ENCODE data around the gene FBXW7. TPM values are rescaled to one million over a fixed set of nuclear protein-coding genes. Genes with fewer than 3 reads are reported as not detected.

FBXW7 gene
- total RNA-seq, 2 donors from 2014 or later, result 39.9 to 49.4 TPM

DNA sequence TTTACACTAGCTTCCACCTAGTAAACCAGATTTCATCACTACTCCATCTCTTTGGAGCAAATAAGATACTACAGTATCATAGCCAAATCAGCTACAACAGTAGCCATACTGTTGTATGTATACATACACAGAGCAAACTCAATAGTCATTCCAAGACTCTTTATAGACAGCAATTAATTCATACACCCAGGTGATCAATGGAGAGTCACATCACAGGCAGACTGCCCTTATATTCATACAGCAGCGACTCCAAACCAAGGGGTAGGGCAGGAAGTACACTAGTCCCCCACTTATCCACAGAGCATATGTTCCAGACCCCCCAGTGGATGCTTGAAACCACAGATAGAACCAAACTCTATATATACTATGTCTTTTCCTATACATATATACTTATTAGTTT, 76.6 kb downstream of the FBXW7 start:
- DNase-seq (ENCODE audit: low spot score), result no peak
- peaks cover 0 to 12% of the 10 kb centered on the region in 2 donors for H3K4me1 ChIP-seq
- H3K4me3 ChIP-seq, result no peak overlapping the region
- no peaks in the 10 kb centered on the region for H3K9me3 ChIP-seq
- TF ChIP-seq, protein P1, sequence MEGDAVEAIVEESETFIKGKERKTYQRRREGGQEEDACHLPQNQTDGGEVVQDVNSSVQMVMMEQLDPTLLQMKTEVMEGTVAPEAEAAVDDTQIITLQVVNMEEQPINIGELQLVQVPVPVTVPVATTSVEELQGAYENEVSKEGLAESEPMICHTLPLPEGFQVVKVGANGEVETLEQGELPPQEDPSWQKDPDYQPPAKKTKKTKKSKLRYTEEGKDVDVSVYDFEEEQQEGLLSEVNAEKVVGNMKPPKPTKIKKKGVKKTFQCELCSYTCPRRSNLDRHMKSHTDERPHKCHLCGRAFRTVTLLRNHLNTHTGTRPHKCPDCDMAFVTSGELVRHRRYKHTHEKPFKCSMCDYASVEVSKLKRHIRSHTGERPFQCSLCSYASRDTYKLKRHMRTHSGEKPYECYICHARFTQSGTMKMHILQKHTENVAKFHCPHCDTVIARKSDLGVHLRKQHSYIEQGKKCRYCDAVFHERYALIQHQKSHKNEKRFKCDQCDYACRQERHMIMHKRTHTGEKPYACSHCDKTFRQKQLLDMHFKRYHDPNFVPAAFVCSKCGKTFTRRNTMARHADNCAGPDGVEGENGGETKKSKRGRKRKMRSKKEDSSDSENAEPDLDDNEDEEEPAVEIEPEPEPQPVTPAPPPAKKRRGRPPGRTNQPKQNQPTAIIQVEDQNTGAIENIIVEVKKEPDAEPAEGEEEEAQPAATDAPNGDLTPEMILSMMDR (IDR thresholded peaks at IDR 0.05), result no peak
- H3K36me3 ChIP-seq, result no peaks in the 10 kb centered on the region
- H3K27ac ChIP-seq, result no peak overlapping the region
- no peaks in the 10 kb centered on the region for H3K27me3 ChIP-seq

DNA sequence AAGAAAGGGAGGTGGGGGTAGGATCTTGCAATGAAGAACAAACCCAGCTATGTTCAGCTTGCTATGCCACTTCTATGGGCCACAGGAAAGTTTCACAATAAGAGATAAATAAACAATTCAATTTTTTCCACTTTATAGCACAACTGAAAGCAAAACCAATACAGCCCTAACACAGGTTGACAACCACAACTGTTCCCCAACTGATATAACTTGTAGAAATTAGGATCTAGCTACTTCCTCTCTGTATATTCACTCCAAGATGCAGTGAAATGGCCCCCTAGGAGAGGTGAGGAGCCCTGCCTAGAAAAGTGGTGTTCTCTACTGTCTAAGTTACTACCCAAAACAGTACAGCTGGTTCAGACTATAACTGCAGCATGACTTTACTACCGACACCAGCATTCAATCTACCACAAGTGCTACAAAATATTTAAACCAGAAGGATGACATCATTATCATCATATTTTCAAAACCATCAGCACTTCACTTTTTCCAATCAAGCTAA, 77.0 kb downstream of the FBXW7 start:
- H3K4me3 ChIP-seq, result no peak overlapping the region
- DNase-seq (ENCODE audit: low spot score), result no peak
- peaks cover 0 to 12% of the 10 kb centered on the region in 2 donors for H3K4me1 ChIP-seq
- TF ChIP-seq, protein P1 (IDR thresholded peaks at IDR 0.05), result no peak
- no peaks in the 10 kb centered on the region for H3K9me3 ChIP-seq
- no peaks in the 10 kb centered on the region for H3K27me3 ChIP-seq
- no peak overlapping the region for H3K27ac ChIP-seq
- H3K36me3 ChIP-seq, result no peaks in the 10 kb centered on the region

DNA sequence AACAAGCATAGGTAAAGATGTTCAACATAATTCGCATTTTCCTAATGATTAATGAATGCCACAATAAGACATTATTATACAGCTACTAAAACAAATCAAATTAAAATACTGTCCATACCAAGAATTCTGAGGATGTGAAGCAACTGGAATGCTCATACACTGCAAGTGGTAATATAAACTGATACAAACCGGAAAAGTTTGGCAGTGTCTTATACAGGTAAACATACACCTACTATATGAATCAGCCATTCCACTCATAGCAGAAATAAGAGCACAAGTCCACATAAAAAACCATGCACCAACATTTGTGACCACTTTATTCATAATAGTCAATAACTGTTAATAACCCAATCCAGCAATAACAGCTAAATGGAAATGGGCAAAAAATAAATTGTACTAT, 79.3 kb downstream of the FBXW7 start:
- H3K27ac ChIP-seq, result no peak overlapping the region
- TF ChIP-seq, protein P1 (IDR thresholded peaks at IDR 0.05), result no peak
- no peaks in the 10 kb centered on the region for H3K4me1 ChIP-seq
- DNase-seq (ENCODE audit: low spot score), result no peak
- H3K4me3 ChIP-seq, result no peak overlapping the region
- no peaks in the 10 kb centered on the region for H3K9me3 ChIP-seq
- no peaks in the 10 kb centered on the region for H3K36me3 ChIP-seq
- H3K27me3 ChIP-seq, result no peaks in the 10 kb centered on the region

DNA sequence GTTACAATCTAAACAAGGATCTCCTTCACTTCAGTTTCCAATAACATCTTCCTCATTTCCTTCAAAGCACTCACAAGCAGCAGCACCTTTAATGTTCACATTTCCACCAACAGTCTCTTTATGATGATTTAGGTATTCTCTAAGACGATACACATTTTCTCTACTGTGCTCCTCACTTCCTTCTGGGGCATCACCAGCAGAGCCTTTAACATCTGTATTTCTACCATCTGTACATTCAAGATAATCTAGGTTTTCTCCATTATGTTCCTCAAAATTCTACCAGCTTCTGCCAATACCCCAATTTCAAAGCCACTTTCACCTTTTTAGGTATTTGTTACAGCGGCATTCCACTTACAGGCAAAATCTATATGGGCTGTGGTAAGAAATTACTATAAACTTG, 80.6 kb downstream of the FBXW7 start:
- TF ChIP-seq, protein P1 (IDR thresholded peaks at IDR 0.05), result no peak
- Histone ChIP-seq H3K9me3 (no peaks in the 10 kb centered on the region), H3K4me3 (no peak overlapping the region), H3K4me1 (no peaks in the 10 kb centered on the region), H3K36me3 (no peaks in the 10 kb centered on the region), H3K27ac (no peak overlapping the region), H3K27me3 (no peaks in the 10 kb centered on the region)
- DNase-seq (ENCODE audit: low spot score), result no peak

DNA sequence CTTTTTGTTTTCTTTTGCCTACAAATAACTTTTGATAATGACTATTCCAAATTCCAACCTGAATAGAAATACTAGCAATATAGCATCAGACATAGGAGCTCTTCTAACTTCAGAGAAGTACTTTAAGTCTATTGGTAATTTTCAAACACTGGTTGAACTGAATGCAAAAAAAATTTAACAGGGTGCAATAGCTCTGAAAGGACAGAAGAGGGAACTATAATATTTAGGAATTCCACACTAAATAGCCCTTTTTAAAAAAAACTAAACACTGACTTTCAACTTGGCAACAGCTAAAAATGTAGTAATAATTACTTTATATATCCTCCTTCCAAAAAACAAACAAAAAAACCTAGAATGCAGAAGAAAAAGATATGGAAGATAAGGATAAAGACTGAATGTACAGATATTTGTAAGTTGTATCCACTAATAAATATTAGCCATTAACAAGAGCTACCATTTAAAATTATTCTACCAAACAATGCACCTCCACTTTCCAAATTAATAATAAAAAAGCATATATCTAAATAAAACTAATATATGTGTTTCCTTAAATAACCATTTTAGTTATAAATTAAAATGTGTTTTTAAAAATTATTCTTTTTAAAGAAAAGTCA, 81.4 kb downstream of the FBXW7 start:
- H3K4me3 ChIP-seq, result no peak overlapping the region
- no peak overlapping the region for H3K27ac ChIP-seq
- no peaks in the 10 kb centered on the region for H3K36me3 ChIP-seq
- DNase-seq (ENCODE audit: low spot score), result no peak
- TF ChIP-seq, protein P1 (IDR thresholded peaks at IDR 0.05), result peak in 1 of 2 donors; percentile 70
- H3K4me1 ChIP-seq, result no peaks in the 10 kb centered on the region
- no peaks in the 10 kb centered on the region for H3K9me3 ChIP-seq
- H3K27me3 ChIP-seq, result no peaks in the 10 kb centered on the region

DNA sequence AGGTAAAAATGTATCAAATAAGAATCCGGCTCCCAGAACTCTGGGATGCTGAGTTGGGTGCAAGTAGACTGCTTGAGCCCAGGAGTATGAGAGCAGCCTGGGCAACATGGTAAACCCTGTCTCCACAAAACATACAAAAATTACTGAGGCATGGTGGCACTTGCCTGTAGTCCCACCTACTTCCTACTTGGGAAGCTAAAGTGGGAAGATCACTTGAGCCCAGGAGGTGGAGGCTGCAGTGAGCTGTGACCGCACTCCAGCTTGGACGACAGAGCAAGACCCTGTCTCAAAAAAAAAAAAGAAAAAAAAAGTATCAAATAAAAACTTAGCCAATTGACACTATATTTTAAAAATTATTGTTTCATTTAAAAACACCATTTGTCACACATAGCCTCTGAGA, 84.4 kb downstream of the FBXW7 start:
- no peaks in the 10 kb centered on the region for H3K4me1 ChIP-seq
- no peak for DNase-seq (ENCODE audit: low spot score)
- no peaks in the 10 kb centered on the region for H3K36me3 ChIP-seq
- H3K27me3 ChIP-seq, result no peaks in the 10 kb centered on the region
- TF ChIP-seq, protein P1 (IDR thresholded peaks at IDR 0.05), result no peak
- H3K9me3 ChIP-seq, result no peaks in the 10 kb centered on the region
- no peak overlapping the region for H3K4me3 ChIP-seq
- no peak overlapping the region for H3K27ac ChIP-seq
